Transverse colon (tissue), 4 donors: ENCODE measurements around the gene ZBTB20. TPM values are rescaled to one million over a fixed set of nuclear protein-coding genes. Genes with fewer than 3 reads are reported as not detected.

Experiments used
- DNase-seq: peaks from one replicate; pipeline ENCODE4 v3.0.0-alpha.2; 2019
- H3K27ac ChIP-seq, 4 donors: fragments of 200-600 bp; sonication (generic); 2 replicates each; pipeline ENCODE4 v1.5.1; 2016 to 2018; ENCODE audit warnings: inconsistent platforms in 4 of 4
- H3K27me3 ChIP-seq: fragments of 200-600 bp; sonication (generic); 2 replicates; pipeline ENCODE4 v1.5.1; 2017; ENCODE audit warnings: inconsistent platforms
- H3K36me3 ChIP-seq, 4 donors: fragments of 200-600 bp; sonication (generic); 2 replicates each; pipeline ENCODE4 v1.5.1; 2017 to 2019; ENCODE audit warnings: inconsistent platforms in 4 of 4
- H3K4me1 ChIP-seq, 4 donors: fragments of 200-600 bp; sonication (generic); 2 replicates each; pipeline ENCODE4 v1.5.1; 2017 to 2020; ENCODE audit warnings: inconsistent platforms in 4 of 4
- H3K4me3 ChIP-seq, 4 donors: fragments of 200-600 bp; sonication (generic); 1 replicate in 1 of 4; 2 replicates in 3 of 4; pipeline versions ENCODE4 v1.5.1 to v1.6.1; 2017 to 2019; ENCODE audit warnings: inconsistent platforms in 4 of 4
- H3K9me3 ChIP-seq, 2 donors: fragments of 200-600 bp; sonication (generic); 2 replicates each; pipeline ENCODE4 v1.5.1; 2017 to 2019; ENCODE audit warnings: inconsistent platforms in 2 of 2
- CTCF ChIP-seq, 5 experiments: fragments of 200-600 bp in 3 of 5; fragments of 450-650 bp in 2 of 5; sonication (generic) in 3 of 5; IDR thresholded peaks; 1 replicate in 2 of 5; 2 replicates in 3 of 5; pipeline ENCODE4 v1.5.1; 2016 to 2017; ENCODE audit warnings: antibody characterized with exemption in 5 of 5, inconsistent platforms in 3 of 5, mild to moderate bottlenecking in 2 of 5, moderate library complexity in 1 of 5
- EP300 ChIP-seq: sonication (generic); formaldehyde crosslinking; IDR thresholded peaks from one replicate; pipeline ENCODE4 v1.6.1; 2017; ENCODE audit warnings: antibody characterized with exemption, low read depth
- POLR2A ChIP-seq: fragments of 450-650 bp; IDR thresholded peaks from one replicate; pipeline ENCODE4 v1.6.1; 2016; ENCODE audit warnings: antibody characterized with exemption, mild to moderate bottlenecking, moderate library complexity
- POLR2AphosphoS5 ChIP-seq, 3 donors: sonication (generic); formaldehyde crosslinking; IDR thresholded peaks; one replicate each; pipeline ENCODE4 v1.6.1; 2016; ENCODE audit warnings: antibody characterized with exemption in 3 of 3
- WGBS, 2 donors: methylation state at CpG; one replicate each; pipeline ENCODE4 v1.1.5; 2018; ENCODE audit warnings: low coverage in 1 of 2; 5-methylcytosine and 5-hydroxymethylcytosine counted together
- in situ Hi-C, 4 donors: fragments of 200-750 bp; cut with MboI; loops; one replicate each; pipeline versions ENCODE4 v1.15.0 to v1.15.1; 2017; ENCODE audit warnings: low sequenced_read_pairs in 3 of 4, low pct_ligation_motif_present in 1 of 4, low pct_unique_long_range_greater_than_20kb in 1 of 4
- intact Hi-C: fragments of 100-400 bp; cut with DNase I; formaldehyde crosslinking; loops from one replicate; pipeline ENCODE4 v1.15.1; 2023; ENCODE audit warnings: low total_unique reads
- total RNA-seq, 4 donors: library from RNA; depleted of rRNA; stranded (reverse); fragments of >200 nt; gene quantifications; one replicate each; pipeline ENCODE4 v1.1.0, GENCODE V29; 2016

Gene ZBTB20
- total RNA-seq, 4 donors from 2014 or later, result 44.6 to 50.5 (median 46.4) TPM

GRCh38 chr3:114893361-114893760, 253.7 kb downstream of the ZBTB20 start:
- H3K4me3 ChIP-seq, result no peak overlapping the region

GRCh38 chr3:114892880-114893279, 254.2 kb downstream of the ZBTB20 start:
- H3K9me3 ChIP-seq, result no peaks in the 10 kb centered on the region
- no peak for DNase-seq
- TF ChIP-seq EP300 (no peak), POLR2A (no peak), POLR2AphosphoS5 (IDR thresholded peaks at IDR 0.05) (no peak), CTCF (IDR thresholded peaks at IDR 0.05) (no peak)
- no peaks in the 10 kb centered on the region for H3K27me3 ChIP-seq
- intact Hi-C loops (no loop called here), in situ Hi-C loops (no loop called here)
- H3K36me3 ChIP-seq, result no peaks in the 10 kb centered on the region
- H3K27ac ChIP-seq, result no peak overlapping the region
- 71 to 73% methylated on average over 2 to 3 of the region's 3 CpGs for WGBS, 2 donors
- H3K4me1 ChIP-seq, result peaks cover 0 to 19% (median 2%) of the 10 kb centered on the region in 4 donors
- no peak overlapping the region for H3K4me3 ChIP-seq

More at GRCh38 chr3:114893361-114893760, 253.7 kb downstream of the ZBTB20 start:
- intact Hi-C loops, result no loop called here
- DNase-seq, result no peak
- TF ChIP-seq POLR2AphosphoS5 (IDR thresholded peaks at IDR 0.05) (no peak), EP300 (no peak), POLR2A (no peak), CTCF (IDR thresholded peaks at IDR 0.05) (no peak)
- in situ Hi-C loops, result no loop called here
- H3K27ac ChIP-seq, result no peak overlapping the region
- H3K9me3 ChIP-seq, result no peaks in the 10 kb centered on the region
- no peaks in the 10 kb centered on the region for H3K36me3 ChIP-seq
- H3K4me1 ChIP-seq, result peaks cover 0 to 19% (median 2%) of the 10 kb centered on the region in 4 donors
- no peaks in the 10 kb centered on the region for H3K27me3 ChIP-seq

GRCh38 chr3:114892131-114892879, 254.8 kb downstream of the ZBTB20 start:
- no peak overlapping the region for H3K27ac ChIP-seq
- TF ChIP-seq EP300 (no peak), CTCF (IDR thresholded peaks at IDR 0.05) (no peak), POLR2A (no peak), POLR2AphosphoS5 (IDR thresholded peaks at IDR 0.05) (no peak)
- no peak for DNase-seq
- H3K4me1 ChIP-seq, result peaks cover 0 to 19% (median 2%) of the 10 kb centered on the region in 4 donors
- in situ Hi-C loops (no loop called here), intact Hi-C loops (no loop called here)
- 75 to 77% methylated on average over 2 of the region's 2 CpGs for WGBS, 2 donors
- H3K36me3 ChIP-seq, result no peaks in the 10 kb centered on the region
- H3K9me3 ChIP-seq, result no peaks in the 10 kb centered on the region
- no peaks in the 10 kb centered on the region for H3K27me3 ChIP-seq
- no peak overlapping the region for H3K4me3 ChIP-seq

GRCh38 chr3:114887806-114888205, 259.3 kb downstream of the ZBTB20 start:
- in situ Hi-C loops (no loop called here), intact Hi-C loops (no loop called here)
- Histone ChIP-seq H3K4me3 (no peak overlapping the region), H3K4me1 (peaks cover 0 to 8% (median 2%) of the 10 kb centered on the region in 4 donors), H3K27me3 (no peaks in the 10 kb centered on the region), H3K27ac (no peak overlapping the region), H3K36me3 (no peaks in the 10 kb centered on the region), H3K9me3 (no peaks in the 10 kb centered on the region)
- TF ChIP-seq POLR2AphosphoS5 (IDR thresholded peaks at IDR 0.05) (no peak), CTCF (IDR thresholded peaks at IDR 0.05) (no peak), EP300 (no peak), POLR2A (no peak)
- 84 to 100% methylated on average over 2 to 3 of the region's 3 CpGs for WGBS, 2 donors
- DNase-seq, result no peak
